Panc1 (cell line): ENCODE data around the gene BBC3. TPM values are rescaled to one million over a fixed set of nuclear protein-coding genes. Genes with fewer than 3 reads are reported as not detected.

Experiments
- ATAC-seq: fragments of 200-7000 bp; cut with Tn5 transposase; 2 replicates; pipeline ENCODE4 v1.9.1; 2020; ENCODE audit warnings: mild to moderate bottlenecking, moderate library complexity
- BruUV-seq: library from RNA; stranded (reverse); fragments of 400-500 nt; replicated peaks from 2 replicates; lab custom pipeline; 2021; lab: Mats Ljungman, UMichigan
- CTCF ChIA-PET: fragments of 300-600 bp; sonication (Branson Sonifier 250); formaldehyde crosslinking; loops from one replicate; lab custom pipeline; 2022; ENCODE audit warnings: antibody characterized with exemption; lab: Charles Lee
- POLR2A ChIA-PET: fragments of 300-600 bp; sonication (Branson Sonifier 250); formaldehyde crosslinking; loops from one replicate; lab custom pipeline; 2022; ENCODE audit warnings: antibody characterized with exemption; lab: Charles Lee
- DNase-seq: peaks from one replicate; pipeline ENCODE4 v3.0.0-alpha.2; 2010; ENCODE audit warnings: low read depth, low spot score
- H3K27ac ChIP-seq: 2 replicates; pipeline ENCODE4 v1.5.1; 2011; ENCODE audit warnings: mild to moderate bottlenecking, low read length, inconsistent platforms
- H3K27me3 ChIP-seq: fragments of 200-500 bp; sonication (Bioruptor generic); 2 replicates; pipeline ENCODE4 v1.6.0; 2014; ENCODE audit warnings: low read length, inconsistent platforms; ENCODE audit not compliant: control insufficient read depth, insufficient read depth
- H3K36me3 ChIP-seq: fragments of 200-500 bp; sonication (Bioruptor generic); 2 replicates; pipeline ENCODE4 v1.5.1; 2014; ENCODE audit warnings: inconsistent platforms, mild to moderate bottlenecking, low read length, moderate library complexity; ENCODE audit not compliant: control insufficient read depth, insufficient read depth
- H3K4me1 ChIP-seq: 2 replicates; pipeline ENCODE4 v1.5.1; 2011; ENCODE audit warnings: inconsistent platforms, mild to moderate bottlenecking, low read length, moderate library complexity; ENCODE audit not compliant: control insufficient read depth, insufficient read depth
- H3K4me3 ChIP-seq, 2 experiments: 2 replicates each; pipeline ENCODE4 v1.5.1; 2011 to 2012; ENCODE audit warnings: low read depth in 2 of 2, low read length in 2 of 2, mild to moderate bottlenecking in 2 of 2, inconsistent platforms in 1 of 2, moderate library complexity in 1 of 2
- H3K9me3 ChIP-seq: fragments of 200-500 bp; sonication (Bioruptor generic); 2 replicates; pipeline ENCODE4 v1.5.1; 2014; ENCODE audit warnings: low read depth, mild to moderate bottlenecking, inconsistent platforms, low read length, moderate library complexity; ENCODE audit not compliant: control insufficient read depth, insufficient read depth
- CTCF ChIP-seq: fragments of 450-650 bp; IDR thresholded peaks from 2 replicates; pipeline ENCODE4 v1.5.1; 2017; ENCODE audit warnings: mild to moderate bottlenecking
- POLR2AphosphoS5 ChIP-seq: IDR thresholded peaks from 2 replicates; pipeline ENCODE4 v1.6.1; 2012; ENCODE audit warnings: mild to moderate bottlenecking, low read depth, low read length, moderate library complexity
- REST ChIP-seq, 2 experiments: IDR thresholded peaks; 2 replicates each; pipeline ENCODE4 v1.6.1; 2011 to 2012; ENCODE audit warnings: low read depth in 2 of 2, control low read depth in 1 of 2, low read length in 1 of 2, mild to moderate bottlenecking in 1 of 2, moderate library complexity in 1 of 2; ENCODE audit not compliant: insufficient read depth in 1 of 2
- SIN3A ChIP-seq: IDR thresholded peaks from 2 replicates; pipeline ENCODE4 v1.6.1; 2012; ENCODE audit warnings: low read depth, mild to moderate bottlenecking, low read length, moderate library complexity, borderline replicate concordance; ENCODE audit not compliant: insufficient read depth
- TCF7L2 ChIP-seq: IDR thresholded peaks from 2 replicates; pipeline ENCODE4 v1.6.1; 2011; ENCODE audit warnings: mild to moderate bottlenecking, low read depth, low read length, inconsistent platforms
- in situ Hi-C: cut with HindIII; loops from 2 replicates; pipeline ENCODE4 v1.10.0; 2016; ENCODE audit warnings: low sequenced_read_pairs, low pct_unique_long_range_greater_than_20kb
- intact Hi-C: fragments of 100-400 bp; cut with micrococcal nuclease; formaldehyde crosslinking; loops from one replicate; pipeline ENCODE4 v1.10.0; 2022; ENCODE audit not compliant: unreplicated experiment
- microRNA-seq: library from miRNA; unstranded; fragments of <30 nt; microRNA quantifications from one replicate; pipeline ENCODE4 v1.1.0, GENCODE V29; 2020; ENCODE audit not compliant: unreplicated experiment
- total RNA-seq: library from RNA; stranded (reverse); gene quantifications from one replicate; pipeline ENCODE4 v1.2.1, GENCODE V29; 2021; ENCODE audit not compliant: unreplicated experiment

Gene BBC3
- total RNA-seq, 1 experiment from 2014 or later: 7.6 TPM

DNA sequence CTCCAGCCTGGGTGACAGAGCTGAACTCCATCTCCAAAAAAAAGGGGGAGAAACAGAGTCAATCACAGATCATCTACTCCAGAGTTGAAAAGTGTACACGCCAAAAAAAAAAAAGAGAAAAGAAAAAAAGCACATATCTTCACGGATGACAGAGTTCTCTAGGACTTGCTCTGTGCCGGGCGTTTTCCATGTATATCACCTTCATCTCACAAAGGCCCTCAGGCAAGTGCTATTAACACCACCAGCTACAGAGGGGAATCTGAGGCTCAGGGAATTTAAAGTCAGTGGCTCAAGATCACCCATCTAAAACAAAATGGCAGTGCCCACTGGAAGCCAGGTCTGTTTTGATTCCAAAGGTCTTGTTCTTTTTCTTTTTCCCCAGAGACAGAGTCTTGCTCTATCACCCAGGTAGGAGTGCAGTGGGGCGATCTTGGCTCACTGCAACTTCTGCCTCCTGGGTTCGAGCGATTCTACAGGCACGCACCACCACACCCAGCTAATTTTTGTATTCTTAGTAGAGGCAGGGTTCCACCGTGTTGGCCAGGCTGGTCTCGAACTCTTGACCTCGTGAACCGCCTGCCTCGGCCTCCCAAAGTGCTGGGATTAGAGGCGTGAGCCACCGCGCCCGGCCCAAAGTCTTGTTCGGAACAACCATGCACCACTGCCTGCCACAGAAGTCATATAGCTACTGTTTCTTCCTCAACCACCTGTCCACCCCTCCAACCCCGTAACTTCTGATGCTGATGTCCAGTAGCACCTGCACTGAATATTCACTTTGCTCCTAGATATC, 58.1 kb downstream of the BBC3 start:
- DNase-seq (no peak), ATAC-seq (no peak)
- intact Hi-C loops (no loop called here), in situ Hi-C loops (no loop called here)
- Histone ChIP-seq H3K4me1 (no peaks in the 10 kb centered on the region), H3K4me3 (no peak overlapping the region), H3K9me3 (no peaks in the 10 kb centered on the region), H3K27ac (no peak overlapping the region), H3K27me3 (no peaks in the 10 kb centered on the region), H3K36me3 (peaks cover 9% of the 10 kb centered on the region)
- no peak for TF ChIP-seq SIN3A
- no peak for TF ChIP-seq CTCF
- TF ChIP-seq TCF7L2: no peak
- no peak for TF ChIP-seq POLR2AphosphoS5
- TF ChIP-seq REST (IDR thresholded peaks at IDR 0.05; ENCODE audit: insufficient read depth in 1 of 2, low read depth in 2 of 2, low read length in 1 of 2): no peak
- ChIA-PET CTCF (no interaction called here), POLR2A (interaction anchor here (0.6 kb wide), 1 partner anchor 50 kb away, joined by 7 read pairs; no protein-coding TSS in a partner anchor)
- TSS peak; percentile 28 for BruUV-seq

Small RNA genes lying within 50 kb of the gene (microRNA-seq; reads per million reads assigned to microRNA genes)
- not detected for gene MIR3190
- not detected for gene MIR3191

Other genes starting within 250 kb of the BBC3 start
- 3.6 TPM for gene NPAS1, start 211.4 kb downstream of the BBC3 start, total RNA-seq
- 41.8 TPM for gene TMEM160, start 182.6 kb downstream of the BBC3 start, total RNA-seq
- gene ZC3H4, start 117.4 kb downstream of the BBC3 start, total RNA-seq: 42.7 TPM
- 140 TPM for gene SAE1, start 100.4 kb downstream of the BBC3 start, total RNA-seq
- gene CCDC9, start 25.3 kb upstream of the BBC3 start, total RNA-seq: 29.2 TPM
- gene INAFM1, start 43.7 kb upstream of the BBC3 start, total RNA-seq: 13.1 TPM
- 2.7 TPM for gene C5AR1, start 78.7 kb upstream of the BBC3 start, total RNA-seq
- 0.03 TPM for gene C5AR2, start 101.0 kb upstream of the BBC3 start, total RNA-seq
- 29.2 TPM for gene DHX34, start 118.1 kb upstream of the BBC3 start, total RNA-seq
- 11.3 TPM for gene MEIS3, start 188.3 kb upstream of the BBC3 start, total RNA-seq
- gene SLC8A2, start 240.7 kb upstream of the BBC3 start, total RNA-seq: 0.10 TPM